Right renal cortex interstitium (tissue), 3 donors: ENCODE measurements around the gene LRRC75B. TPM values are rescaled to one million over a fixed set of nuclear protein-coding genes. Genes with fewer than 3 reads are reported as not detected.
A peak's percentile ranks its signal among the peaks of the same experiment; 100 is the strongest.
"Not testable (repeated sequence)": the region's sequence is repeated elsewhere in the genome, so short reads cannot be mapped to it uniquely, and the experiment has no call there.

Experiments
- DNase-seq, 3 donors: peaks; one replicate each; pipeline ENCODE4 v3.0.0-alpha.2; 2013; ENCODE audit warnings: low read depth in 3 of 3, low spot score in 2 of 3
- polyA plus RNA-seq, 3 donors: library from polyadenylated mRNA; unstranded; fragments of 120-200 nt; gene quantifications; one replicate each; pipeline ENCODE4 v1.2.1, GENCODE V29; 2013; ENCODE audit not compliant: insufficient read length in 3 of 3

The LRRC75B gene, protein sequence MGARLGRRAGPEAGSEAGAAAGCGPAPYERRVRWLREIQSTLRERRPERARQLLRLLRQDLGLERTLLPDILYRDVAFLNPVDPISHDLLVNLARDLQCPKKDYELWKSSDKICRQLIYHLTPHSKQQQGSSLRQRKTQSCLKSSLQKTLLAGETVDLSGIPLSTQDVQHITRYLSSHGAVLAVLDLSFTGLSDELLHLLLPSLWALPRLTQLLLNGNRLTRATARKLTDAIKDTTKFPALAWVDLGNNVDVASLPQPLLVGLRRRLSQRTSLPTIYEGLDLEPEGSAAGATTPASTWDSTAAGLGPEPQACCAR
- 10 to 100 TPM; 22.1 to 32.7 (median 26.9) TPM for polyA plus RNA-seq

DNA sequence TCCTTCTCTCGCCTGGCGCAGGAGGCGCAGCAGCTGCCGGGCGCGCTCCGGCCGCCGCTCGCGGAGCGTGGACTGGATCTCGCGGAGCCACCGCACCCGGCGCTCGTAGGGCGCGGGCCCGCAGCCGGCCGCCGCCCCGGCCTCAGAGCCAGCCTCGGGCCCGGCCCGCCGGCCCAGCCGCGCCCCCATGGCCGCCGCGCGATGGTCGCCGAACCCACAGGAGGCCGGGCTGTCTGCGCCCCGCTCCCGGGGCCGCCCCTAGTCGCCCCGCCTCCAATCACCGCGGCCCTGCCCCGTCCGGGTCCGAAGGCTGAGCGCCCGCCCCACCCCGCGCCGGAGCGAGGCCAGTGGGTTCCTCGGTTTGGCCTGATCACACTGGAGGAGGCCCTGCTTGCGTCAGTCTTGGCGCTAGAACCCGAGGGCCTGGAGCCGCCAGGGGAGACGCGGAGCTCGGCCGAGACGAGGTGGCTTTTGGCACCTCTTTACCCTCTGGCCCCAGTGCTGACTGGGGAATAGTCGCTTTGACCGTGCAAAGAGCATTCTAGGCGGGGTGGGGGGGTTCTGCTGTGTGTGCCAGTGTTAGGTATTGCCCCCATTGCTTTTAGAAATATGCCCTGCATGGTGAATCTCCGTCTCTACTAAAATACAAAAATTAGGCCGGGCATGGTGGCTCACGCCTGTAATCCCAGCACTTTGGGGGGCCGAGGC is at the start of gene LRRC75B:
LRRC75B (minus strand) TSS at position 223 of the 708 bp plus-strand sequence; CDS start at position 189, 34 bp downstream.
- DNase-seq: peak in 2 of 3 donors; percentile 59 to 66

DNA sequence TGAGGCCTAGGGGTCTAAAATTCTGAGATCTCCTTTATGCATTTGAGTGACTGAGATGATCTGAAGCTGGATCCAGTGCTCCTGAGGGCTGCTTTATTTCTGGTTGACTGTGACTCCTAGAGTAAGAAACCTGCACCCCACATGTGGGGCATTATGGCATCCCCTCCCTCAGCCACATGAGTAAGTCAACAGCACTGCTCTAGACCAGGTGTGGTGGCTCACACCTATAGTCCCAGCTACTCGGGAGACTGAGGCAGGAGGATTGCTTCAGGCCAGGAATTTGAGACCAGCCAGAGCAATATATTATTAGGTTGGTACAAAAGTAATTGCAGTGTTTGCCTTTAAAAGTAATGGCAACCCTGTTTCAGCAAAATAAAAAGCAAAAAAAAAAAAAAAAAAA is 49.4 kb upstream of the LRRC75B start:
- DNase-seq: not testable (repeated sequence)

DNA sequence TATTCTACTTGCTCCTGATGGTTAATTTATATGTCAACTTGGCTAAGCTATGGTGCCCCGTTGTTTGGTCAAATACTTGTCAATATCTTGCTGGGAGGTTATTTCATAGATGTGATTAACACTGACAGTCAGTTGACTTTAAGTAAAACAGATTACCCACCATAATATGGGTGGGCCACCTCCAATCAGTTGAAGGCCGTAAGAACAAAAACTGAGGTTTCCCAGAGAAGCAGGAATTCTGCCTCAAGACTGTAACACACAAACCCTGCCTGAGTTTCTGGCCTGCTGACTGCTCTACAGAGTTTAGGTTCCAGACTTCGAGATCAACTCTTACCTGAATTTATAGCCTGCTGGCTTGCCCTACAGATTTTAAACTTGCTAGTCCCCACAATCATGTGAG is 43.6 kb upstream of the LRRC75B start:
- not testable (repeated sequence) for DNase-seq

DNA sequence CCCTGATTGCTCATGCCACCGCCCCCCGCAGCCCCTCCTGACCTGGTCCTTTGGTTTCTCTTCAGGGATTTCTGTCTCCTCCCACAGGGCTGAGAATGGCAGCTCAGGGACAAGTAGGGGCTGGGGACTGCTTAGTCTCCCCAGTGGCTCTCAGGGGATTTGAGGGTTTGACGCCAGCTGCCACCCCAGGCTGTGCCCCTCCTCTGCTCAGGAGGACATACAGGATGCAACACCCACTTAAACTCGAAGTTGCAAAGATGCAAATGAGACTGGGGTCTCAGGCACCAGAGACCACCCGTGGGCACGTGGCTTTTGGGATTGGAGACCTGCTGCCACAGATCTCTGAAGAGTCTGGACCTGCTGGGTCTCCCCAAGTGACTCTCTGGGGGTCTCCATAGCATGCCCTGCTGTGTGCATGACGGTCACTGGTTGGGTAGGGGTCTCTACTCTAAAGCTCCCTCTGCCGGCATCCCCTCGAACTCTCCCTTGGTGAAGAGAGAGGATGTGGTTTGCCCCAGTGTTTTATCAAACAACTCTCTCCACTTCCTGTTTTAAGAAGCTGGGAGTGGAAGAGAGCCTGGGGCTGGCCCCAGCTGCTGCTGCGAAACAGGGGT is 42.0 kb upstream of the LRRC75B start:
- DNase-seq: not testable (repeated sequence)

DNA sequence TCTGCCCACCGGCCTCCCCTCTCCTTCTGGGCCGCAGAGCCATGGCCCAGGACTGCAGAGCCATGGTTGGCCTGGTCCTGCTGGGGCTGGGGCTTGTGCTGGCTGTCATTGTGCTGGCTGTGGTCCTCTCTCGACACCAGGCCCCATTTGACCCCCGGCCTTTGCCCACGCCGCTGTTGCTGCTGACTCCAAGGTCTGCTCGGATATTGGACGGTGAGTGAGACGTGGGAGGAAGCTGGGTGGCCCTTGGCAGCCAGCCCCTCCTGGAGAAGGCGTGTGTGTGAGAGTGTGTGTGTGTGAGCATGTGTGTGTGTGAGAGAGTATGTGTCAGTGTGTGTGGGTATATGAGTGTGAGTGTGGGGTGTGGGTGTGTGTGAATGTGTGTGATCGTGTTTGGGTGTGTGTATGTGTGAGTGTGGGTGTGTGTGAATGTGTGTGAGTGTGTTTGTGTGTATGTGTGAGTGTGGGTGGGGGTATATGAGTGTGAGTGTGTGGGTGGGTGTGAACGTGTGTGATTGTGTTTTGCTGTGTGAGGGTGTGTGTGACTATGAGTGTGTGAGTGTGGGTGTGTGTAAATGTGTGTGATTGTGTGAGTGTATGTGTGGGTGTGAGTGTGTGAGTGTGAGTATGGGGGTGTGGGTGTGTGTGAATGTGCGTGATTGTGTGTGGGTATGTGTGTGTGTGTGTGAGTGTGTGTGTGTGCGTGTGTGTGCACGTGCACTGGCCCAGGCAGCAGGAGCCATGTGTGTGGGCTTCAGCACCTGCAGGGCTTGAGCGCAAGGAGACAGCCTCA is 40.6 kb upstream of the LRRC75B start:
- DNase-seq: not testable (repeated sequence)

DNA sequence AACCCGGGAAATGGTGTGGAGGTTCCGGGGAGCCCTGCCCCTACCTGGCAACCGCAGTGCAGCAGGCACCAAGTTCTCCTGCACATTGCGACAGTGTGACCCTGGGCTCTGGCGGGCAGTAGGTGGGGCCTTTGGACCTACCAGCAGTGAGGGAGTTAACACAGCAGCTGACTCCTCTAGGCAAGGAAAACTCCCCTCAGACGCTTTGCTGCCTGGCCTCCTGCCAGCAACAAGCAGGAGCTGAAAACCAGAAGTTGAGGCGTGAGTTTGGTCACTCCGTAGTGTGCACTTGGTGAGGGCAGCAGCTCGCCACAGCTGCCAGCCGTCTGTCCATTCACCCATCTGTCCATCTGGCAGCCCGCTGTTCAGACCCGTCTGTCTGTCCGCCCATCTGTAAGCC is 39.8 kb upstream of the LRRC75B start:
- DNase-seq: not testable (repeated sequence)

DNA sequence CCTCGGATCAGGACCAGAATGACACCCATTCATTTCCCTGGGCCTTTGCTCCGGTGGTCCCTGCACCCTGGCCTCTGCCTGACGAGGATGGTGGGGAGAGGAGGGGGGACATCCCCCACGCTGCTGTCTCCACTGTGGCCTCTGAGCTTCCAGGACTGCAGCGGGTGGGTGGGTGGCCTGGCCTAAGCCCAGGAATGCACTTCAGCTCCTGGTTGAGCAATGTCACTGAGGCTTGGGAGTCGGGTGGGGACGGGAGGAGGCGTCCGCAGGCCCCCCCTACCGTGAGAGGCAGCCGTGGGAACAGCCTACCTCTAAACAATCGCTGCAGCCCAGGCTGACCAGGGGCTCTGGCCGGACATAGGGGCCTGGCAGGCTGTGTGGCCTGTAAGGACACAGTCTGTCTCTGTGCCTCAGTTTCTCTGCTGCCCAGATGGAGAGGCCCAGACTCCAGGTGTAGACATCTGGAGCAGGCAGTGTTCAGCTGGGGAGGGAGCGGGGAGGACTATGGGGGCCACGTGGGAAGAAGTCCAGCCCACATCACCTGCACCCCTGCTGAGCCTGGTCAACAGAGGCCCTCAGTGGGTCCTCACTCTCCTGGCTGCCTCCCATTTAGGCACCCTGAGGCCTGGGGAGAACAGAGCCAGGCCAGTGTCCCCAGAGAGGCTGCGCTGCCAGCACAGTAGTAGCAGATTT is 38.7 kb upstream of the LRRC75B start:
- not testable (repeated sequence) for DNase-seq

DNA sequence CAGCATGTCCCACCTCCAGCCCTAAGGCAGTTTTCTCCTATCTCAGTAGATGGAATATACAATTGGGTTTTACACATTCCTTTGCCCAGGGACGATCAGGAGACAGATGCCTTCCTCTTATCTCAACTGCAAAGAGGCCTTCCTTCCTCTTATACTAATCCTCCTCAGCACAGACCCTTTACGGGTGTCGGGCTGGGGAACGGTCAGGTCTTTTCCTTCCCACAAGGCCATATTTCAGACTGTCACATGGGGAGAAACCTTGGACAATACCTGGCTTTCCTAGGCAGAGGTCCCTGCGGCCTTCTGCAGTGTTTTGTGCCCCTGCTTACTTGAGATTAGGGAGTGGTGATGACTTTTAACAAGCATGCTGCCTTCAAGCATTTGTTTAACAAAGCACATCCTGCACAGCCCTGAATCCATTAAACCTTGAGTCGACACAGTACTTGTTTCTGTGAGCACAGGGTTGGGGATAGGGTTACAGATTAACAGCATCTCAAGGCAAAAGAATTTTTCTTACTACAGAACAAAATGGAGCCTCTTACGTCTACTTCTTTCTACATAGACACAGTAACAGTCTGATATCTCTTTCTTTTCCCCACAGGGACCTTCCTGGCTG is 38.0 kb upstream of the LRRC75B start:
- not testable (repeated sequence) for DNase-seq

DNA sequence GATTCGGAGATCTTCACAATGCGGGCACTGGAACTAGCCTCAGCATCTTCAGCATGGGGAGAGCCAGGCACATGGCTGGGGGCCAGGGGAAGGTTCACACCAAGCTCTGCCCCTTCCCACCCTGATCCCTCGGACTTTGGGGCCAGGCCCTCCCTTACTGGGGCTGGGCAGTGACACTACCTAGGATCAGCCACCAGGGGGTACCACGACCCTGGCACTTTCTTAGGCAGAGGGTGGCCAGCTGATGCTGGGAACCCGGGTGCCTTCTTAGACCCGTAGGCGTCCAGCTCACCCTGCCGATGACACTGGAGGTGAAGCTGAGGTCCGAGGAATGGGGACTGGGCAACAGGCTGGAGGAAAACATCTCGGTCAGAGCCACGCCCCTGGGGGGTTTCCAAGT is 36.2 kb upstream of the LRRC75B start:
- DNase-seq: not testable (repeated sequence)

DNA sequence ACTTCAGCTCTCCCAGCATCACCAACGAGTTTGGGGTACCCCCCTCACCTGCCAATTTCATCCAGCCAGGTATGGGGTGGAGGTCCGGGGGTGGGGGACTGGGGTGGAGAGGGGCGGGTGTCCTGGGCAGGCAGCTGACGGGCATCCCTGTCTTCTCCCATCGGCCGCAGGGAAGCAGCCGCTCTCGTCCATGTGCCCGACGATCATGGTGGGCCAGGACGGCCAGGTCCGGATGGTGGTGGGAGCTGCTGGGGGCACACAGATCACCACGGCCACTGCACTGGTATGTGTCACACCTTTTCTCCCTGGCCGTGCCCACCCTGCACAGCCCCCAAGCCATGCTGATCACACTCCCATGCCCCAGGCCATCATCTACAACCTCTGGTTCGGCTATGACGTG is 35.0 kb upstream of the LRRC75B start:
- DNase-seq: not testable (repeated sequence)

DNA sequence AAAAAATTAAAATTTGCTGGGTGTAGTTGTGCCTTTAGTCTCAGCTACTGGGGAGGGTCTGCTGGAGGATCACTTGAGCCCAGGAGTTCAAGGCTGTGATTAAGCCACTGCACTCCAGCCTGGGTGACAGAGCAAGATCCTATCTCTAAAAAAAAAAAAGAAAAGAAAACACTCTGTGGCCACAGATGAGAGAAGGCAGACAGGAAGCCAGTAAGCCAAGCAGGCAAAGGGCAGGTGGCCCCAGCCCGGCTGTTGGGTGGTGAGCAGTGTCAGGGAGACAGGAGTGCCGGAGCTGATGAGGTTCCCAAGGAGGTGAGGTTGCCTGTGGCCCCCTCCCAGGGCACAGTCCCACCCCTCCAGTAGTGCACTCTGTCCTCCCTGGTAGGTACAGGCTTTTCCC is 29.7 kb upstream of the LRRC75B start:
- DNase-seq: not testable (repeated sequence)

DNA sequence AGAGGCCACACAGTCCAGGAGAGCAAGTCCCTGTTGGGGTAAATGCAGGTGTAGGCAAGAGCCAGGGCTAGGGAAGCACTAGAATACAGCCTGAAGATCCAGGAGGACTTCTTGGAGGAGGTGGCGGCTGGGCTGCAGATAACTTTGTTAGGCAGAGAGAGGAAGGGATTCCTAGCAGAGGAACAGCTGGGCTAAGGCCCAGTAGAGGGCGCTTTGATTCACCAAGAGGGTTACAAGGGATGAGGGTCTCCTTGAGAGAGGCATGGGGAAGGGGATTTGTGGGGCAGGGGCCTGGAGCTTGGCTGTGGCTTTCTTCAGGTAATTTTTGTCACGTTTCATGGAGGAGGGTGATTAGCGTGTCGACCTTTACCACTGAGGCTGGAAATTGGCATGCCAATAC is 28.4 kb upstream of the LRRC75B start:
- DNase-seq: not testable (repeated sequence)

DNA sequence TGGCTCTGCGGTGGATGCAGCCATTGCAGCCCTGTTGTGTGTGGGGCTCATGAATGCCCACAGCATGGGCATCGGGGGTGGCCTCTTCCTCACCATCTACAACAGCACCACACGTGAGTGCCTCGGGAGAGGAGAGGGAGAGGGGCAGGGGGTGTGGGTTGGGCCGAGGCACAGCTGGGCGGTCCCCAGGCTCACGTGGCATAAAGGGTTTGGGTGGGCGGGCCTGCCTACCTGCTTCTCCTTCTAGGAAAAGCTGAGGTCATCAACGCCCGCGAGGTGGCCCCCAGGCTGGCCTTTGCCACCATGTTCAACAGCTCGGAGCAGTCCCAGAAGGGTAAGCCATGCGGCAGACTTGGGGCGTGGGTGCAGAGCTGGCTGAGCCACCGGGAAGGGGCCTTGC is 21.9 kb upstream of the LRRC75B start:
- DNase-seq: not testable (repeated sequence)

DNA sequence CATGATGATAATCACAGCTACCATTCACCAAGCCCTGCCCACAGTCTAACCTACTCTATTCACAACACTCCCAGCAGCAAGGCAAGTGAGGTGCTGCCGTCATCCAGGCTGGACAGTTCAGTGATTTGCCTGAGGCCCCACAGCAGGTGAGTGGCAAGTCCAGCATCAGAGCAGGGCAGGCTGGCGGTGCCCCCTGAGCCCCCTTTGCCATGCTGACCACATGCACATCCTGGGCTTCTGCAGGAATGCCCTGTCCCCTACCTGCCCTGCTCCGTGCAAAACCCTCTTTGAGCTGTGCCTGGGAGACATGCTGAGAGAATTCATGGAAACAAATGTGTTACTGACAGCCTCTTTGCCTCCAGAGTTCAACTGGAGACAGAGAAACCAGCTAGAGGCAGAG is 17.0 kb upstream of the LRRC75B start:
- DNase-seq: not testable (repeated sequence)

DNA sequence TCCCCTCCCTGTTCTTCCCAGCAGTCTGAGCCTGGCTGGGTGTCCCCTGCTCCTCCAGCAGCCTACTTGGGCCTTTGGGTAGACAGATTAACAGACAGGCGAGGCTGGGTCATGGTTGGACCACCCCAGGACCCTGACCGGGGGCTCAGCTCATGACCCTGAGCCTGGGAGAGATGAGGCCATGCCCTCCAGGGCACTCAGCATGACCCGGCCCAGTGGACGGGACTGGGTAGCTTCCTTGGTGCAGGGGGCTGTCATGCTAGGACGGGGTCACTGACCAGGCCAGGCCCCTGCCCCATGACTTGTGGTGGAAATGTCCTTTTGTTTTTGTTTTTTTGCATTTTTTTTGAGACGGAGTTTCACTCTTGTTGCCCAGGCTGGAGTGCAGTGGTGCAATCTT is 15.5 kb upstream of the LRRC75B start:
- not testable (repeated sequence) for DNase-seq

DNA sequence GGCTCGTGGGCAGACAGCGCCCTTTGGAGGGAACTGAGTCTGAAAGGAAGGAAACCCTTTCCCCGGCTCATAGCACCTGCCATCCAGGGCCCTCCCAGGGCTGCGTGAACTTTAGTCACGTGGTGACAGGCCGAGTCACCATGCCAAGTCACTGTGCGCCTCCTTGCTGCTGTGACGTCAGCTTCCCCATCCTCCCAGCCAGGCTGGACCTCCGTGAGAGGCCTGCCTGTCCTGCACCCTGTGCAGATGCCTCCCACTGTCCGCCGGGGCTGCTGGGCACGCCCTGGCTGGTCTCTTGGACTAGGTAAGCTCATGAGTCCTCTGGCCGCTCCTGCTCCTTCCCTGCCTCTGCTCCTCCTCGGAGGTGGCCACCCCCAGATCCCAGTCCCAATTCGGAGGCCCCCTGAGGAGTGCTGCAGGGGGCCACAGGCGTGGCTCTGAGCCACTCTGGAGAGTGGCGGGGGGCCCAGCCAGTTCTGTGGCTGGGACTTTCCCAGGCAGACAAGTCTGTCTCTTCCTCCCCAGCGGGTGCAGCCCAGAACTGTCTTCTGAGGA is 14.6 kb upstream of the LRRC75B start:
- not testable (repeated sequence) for DNase-seq

DNA sequence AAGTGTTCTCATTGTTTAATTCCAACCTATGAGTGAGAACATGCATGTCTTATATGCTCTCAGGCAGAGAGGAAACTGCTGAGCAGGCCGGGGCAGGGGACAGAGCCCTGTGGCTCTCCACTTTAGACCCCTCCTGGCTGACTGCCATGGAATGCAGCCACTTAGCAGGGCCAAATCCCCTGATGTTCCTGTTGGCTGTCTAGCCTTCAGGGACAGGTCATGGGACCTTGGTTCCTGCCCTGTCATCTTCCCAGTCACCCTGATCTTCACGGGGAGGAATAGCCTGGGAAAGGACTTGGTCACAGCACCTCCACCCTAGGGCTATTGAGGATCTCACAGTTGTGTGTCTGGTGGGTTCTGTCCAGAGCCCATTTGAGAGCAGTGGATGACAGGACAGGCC is 13.5 kb upstream of the LRRC75B start:
- not testable (repeated sequence) for DNase-seq

DNA sequence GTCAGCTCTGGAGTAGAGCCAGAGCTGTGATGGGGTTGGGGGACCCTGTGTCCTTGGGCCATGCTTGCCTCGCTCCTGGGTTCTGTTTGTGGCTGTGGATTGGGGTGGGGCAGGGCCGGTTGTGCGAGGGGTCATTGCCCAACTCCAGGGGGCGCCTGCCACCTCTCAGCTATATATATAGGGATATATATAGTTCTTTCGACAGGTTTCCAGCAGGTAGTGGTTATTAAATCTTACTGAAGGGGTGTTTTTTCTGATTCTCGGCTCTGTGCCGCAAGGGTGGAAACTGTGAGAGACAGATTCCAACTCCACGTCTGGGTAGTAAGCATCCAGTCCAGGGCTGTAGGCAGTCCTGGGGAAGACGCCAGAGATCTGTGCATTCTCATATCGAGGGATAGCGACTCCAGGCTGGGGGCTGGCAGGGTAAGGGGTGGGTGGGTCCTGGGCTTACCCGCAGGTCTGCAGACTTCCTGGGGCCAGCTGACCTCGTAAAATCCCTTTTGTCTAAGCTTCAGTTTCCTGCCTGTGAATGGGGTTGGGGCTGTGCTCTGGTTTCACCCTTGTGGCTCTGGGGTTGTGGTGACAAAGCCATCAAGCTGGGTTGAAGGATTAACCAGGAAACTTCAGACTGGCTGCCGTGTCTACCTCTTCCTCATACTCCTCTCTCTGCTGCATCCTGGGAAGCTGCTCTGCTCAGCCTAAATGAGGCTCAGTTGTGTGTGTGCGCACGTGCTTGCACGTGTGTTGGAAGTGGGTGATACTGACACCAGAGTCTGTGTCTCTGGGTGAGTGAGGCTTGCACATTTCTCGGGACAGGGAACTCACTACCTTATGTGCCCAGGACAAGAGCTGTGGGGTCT is 11.1 kb upstream of the LRRC75B start:
- DNase-seq: not testable (repeated sequence)
